H1 (cell line): ENCODE results near the gene NRN1. TPM values are rescaled to one million over a fixed set of nuclear protein-coding genes. Genes with fewer than 3 reads are reported as not detected.

Experiments used
- CEBPB ChIP-seq: IDR thresholded peaks from 2 replicates; pipeline ENCODE4 v1.6.1; 2012; ENCODE audit warnings: low read depth, low read length
- polyA plus RNA-seq, 7 experiments: library from polyadenylated mRNA; depleted of rRNA in 3 of 7; stranded (reverse) in 5 of 7; unstranded in 2 of 7; fragments of >200 nt in 5 of 7; fragments of 200-250 nt in 2 of 7; gene quantifications; 1 replicate in 5 of 7; 2 replicates in 1 of 7; 4 replicates in 1 of 7; pipeline versions ENCODE4 v1.2.1 to v1.2.3, GENCODE V29; 2011 to 2013; ENCODE audit warnings: missing spikeins in 2 of 7, mixed read lengths in 2 of 7
- total RNA-seq: library from RNA; stranded (reverse); fragmentation: NEBNext Ultra II Directional; extraction: Animal tissue kit (Norgen Biotek cat#: 25700); gene quantifications from 2 replicates; pipeline ENCODE4 v1.2.1, GENCODE V29; 2021

Gene NRN1
- total and polyA plus RNA-seq, 2 of the 8 experiments (the other 6 are each of a cell fraction or from before 2014, with no cell fraction given) = 0.06 to 0.26 TPM

DNA sequence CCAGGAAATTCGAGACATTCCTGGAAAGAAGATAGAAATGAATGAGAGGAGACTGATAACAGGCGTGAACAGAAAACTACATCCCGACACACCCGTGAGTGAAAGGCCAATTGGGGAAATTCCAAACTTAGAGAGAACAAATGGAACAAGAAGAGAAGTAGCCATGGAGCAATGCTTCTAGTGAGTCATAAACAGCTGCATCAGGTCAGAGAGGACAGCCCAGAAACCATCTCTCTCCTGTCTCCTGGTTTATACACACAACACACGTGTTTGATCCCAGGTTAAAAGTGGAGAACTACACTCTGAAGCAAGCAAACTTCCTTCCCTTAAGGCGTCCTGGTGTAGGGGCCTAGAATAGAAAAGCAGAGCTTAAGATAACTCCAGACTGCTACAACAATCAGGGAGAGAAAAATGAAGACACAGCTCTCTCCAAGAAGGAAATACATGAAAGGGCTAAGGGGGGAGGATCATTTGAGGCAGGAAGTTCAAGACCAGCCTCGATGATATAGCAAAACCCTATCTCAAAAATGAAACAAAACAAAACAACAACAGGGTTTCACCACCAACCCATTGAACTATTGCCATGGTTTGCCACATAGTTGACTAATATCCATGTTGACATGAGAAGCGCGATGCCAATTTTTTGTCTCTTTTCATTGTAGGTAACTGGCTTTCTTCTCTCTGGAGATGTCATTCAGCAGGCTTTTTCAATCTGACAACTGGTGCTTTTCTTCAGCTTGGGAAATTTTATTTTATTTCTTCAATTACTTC lies 26.9 kb downstream of the NRN1 start (continued):
- TF ChIP-seq CEBPB = no peak
